GM21619 (cell line): ENCODE results near the gene FMNL2.
A peak's percentile ranks its signal among the peaks of the same experiment; 100 is the strongest.

ENCODE experiments used
- ATAC-seq: cut with Tn5 transposase; IDR thresholded peaks from one replicate; pipeline ENCODE4 v1.9.1; 2021; ENCODE audit not compliant: unreplicated experiment

The FMNL2 gene

DNA sequence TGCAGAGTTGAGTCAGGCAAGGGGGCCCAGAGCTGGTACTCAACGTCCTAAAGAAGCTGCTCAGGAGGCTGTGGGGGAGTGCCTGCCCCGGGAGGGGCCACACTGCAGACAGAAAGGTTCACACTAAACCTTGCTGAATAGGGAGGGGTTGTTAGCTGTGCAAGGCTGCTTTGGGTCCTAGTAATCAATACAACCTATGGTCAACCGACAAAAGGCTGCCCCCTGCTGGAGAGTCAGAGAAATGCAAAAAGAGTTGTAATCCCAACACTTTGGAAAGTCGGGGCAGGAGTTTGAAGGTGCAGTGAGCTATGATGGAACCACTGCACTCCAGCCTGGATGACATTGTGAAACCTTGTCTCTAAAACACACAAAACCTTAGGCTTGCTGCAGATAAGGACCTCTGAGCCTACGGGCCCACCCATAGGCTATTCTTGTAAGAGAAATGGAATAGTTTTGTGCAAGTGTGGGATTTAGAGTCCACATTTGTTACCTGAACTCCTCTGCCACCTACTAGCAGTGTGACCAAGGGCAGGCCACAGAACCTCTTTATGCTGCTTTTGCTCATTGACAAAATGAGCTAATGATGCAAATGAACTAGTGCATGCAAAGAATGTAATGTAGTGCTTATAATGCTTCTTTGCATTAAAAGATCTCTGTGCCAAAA is 300.8 kb downstream of the FMNL2 start:
- no peak for ATAC-seq

DNA sequence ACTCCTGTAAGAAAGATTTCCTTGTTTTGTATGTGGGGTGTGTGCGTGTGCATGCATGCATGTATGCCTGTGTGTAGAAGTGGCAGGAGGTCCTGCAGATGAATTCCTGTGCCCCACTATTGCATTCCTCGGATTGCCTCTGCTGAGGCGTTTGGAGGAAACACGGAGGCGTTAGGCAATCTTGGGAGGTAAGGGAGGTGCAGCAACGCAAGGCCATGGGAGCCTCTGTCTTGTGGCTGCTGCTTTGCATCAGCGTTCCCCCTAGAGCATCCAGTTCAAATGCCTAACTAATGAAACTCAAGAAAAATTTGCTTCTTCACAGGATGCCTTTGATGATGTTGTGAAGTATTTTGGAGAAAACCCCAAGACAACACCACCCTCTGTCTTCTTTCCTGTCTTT is 302.3 kb downstream of the FMNL2 start:
- ATAC-seq: no peak

DNA sequence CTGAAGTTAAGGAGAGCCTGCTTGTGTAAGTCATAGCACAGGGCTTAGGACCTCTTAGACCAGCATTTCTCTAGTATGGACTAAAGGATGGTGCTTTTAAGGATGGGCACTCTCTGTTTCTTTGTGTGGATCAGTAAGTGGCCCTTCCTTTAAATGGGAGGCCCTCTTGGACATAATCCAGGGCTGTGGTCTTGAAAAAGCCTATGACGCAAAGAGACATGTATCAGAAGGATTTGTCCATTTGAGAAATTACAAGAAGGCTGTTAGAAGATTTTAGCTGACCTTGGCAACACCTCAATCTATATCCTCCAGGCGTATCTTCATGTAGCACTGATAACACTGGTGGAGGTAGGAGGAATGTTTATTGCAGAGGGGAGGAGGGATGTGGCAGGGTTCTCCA is 303.1 kb downstream of the FMNL2 start:
- ATAC-seq: no peak

DNA sequence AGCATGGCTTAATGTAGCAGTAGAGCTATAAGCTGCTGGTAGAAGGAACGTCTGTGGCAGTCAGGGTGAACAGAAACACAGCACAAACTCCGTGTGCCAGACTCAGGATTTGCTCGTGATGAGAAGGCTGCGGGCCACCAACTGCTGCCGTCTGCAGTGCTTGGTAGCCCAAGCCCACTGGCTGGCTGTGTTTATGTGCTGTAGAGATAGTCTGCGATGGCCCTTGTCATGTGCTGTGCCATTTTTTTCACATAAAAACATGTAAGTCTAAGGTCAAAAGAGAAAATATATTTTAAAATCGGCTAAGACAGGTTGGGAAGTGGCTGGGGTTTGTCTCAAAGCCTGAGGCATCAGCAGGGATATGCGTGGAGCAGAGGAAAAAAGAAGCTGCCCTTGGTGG is 303.6 kb downstream of the FMNL2 start:
- no peak for ATAC-seq

DNA sequence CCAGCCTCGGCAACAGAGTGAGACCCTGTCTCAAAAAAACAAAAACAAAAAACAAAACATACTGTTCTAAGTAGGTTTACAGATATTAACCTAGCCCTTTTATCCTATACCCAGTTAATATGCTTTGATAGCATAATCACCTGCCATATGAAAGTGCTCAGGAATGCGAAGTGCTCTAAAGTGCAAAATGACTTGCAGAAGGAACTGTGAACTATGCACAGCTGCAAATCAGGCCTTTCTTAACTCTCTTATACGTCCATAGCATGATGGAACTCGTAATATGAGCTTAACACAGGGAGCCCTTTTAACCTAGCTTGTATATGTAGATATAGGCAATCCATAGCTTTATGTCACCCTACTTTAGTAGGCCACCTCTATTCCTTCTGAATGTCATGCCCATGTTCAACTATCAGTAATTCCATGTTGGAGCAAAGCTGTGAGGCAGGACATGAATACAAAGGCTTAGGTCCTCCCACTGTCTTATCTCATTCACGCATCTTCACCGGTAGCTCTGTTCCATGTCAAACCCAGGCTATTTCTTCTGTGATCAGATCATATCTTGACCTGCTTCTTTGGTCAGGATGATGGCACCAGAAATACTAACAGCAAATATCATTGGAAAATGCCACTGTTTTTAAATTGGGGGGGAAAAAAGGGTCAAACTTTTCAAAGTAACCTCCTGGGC is 309.4 kb downstream of the FMNL2 start:
- ATAC-seq: no peak

DNA sequence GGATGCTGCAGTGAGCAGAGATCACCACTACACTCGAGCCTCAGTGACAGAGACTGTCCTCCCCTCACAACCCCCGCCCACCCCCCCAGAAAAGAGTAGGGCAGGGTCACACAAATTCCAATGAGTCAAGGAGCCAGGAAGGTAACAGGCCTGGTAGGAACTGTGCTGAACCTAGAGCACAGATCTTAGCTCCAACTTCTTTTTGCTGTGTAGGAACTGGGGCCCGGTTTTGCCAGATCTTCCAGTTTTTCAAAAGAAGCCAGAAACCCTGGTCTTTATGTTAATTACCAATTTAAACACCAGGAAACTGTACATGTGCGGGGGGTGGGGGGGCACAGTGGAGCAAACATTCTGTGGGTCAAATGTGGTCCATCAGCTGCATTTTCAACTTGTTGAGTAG is 311.3 kb downstream of the FMNL2 start:
- no peak for ATAC-seq

DNA sequence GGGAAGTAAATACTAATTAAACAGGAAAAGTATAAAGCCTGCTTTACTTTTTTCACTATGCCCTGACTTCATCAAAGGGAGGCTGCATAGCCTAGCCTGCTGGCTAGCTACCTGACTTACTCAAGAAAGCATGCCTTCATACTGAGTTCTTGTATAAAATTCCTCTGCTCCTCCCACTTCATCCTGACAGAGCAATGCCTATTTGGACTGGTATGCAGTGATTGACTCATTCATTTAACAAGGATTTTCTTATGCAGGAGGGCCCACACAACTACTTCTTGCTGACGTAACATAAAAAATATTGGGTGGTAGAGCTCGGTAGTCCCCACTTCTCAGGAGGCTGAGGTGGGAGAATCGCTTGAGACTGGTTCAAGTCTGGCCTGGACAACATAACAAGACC is 311.8 kb downstream of the FMNL2 start:
- ATAC-seq: no peak

DNA sequence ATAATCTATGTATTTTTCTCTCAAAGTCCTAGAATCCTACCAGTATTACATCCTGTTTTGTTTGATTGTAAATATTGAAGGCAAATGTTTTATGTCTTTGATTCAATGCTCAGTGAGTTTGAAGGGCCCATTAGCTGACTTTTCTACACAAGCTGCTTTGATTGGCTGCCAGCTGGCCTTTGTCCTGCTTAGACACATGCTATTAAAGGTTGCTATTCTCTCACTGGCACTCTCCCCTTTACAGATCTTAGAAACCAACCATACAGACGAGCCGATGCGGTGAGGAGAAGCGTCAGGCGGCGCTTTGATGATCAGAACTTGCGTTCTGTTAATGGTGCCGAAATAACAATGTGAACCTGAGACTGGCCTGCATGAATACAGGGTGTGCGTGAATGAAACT is 312.6 kb downstream of the FMNL2 start:
- ATAC-seq: no peak

DNA sequence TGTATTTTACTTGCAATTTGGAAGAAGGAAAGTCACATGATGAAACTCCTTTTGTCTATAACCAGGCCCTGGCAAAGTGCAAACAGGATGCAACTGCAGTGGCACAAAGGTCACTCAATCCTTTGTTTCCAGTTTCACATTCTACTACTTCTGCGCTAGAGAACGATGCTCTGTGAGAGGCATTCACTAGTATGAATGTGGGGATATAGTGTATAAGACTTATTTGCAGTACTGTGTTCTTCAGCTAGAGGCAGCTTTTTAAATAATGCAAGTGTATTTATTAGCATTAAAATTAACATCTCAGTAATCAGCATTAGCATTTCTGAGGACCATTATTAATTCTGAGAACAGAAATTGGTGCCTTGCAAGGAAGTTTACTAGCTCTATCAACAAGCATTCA is 313.4 kb downstream of the FMNL2 start:
- no peak for ATAC-seq

DNA sequence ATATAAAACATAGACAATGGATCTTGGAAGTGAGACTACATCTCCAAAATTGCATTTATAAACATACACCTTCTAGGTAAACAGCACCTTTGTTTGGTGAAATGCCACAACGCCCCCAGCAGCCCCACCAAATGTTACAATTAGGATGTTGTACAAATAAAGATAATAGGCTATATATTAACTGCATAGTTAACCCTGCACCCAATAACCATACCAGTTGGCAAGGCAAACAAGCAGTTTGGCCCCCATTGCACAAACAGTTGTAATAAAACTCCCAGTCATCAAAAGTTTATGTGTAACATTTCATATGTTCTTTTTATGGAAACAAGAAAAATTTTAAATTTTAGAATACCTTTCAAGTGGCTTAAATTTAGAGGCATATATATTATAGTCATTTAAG is 315.0 kb downstream of the FMNL2 start:
- no peak for ATAC-seq

DNA sequence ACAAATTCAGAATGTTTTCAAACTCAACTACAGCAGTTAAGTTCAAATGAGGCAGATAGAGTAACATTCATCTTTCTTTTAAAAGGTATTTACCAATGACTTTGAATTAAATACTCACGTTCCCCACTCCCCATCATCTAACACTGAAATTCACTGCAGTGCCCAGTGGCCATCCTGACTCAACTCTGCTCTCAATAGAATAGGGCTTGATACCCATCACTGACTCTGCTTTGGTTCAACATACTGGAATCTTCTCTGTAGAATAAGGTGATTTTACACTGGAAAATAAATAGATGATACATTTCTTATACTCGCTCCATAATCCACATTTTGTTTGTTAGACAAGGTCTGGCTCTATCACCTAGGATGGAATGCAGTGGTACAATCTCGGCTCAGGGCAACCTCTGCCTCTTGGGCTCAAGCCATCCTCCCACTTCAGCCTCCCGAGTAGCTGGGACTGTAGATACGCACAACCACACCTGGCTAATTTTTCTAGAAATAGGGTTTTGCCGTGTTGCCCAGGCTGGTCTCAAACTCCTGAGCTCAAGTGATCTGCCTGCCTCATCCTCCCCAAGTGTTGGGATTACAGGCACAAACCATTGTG is 315.9 kb downstream of the FMNL2 start:
- ATAC-seq: no peak

DNA sequence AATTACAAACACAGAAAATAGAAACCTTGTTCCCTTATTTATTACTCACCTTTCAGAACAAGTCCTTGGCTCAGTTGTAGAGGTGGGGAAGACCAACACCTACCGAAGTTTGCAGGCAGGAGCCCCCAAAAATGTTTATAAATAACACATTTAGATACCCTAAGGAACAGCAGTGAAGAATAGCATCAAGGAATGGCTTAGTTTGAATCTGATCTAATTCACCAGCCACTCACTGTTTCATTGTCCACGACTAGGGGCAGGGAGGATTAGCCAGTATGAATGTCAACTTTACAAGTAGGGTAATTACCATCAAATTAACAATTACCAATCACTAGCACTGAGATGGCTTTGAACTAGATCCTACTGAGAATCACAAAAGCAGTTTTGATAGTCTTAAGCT is 316.9 kb downstream of the FMNL2 start:
- no peak for ATAC-seq

DNA sequence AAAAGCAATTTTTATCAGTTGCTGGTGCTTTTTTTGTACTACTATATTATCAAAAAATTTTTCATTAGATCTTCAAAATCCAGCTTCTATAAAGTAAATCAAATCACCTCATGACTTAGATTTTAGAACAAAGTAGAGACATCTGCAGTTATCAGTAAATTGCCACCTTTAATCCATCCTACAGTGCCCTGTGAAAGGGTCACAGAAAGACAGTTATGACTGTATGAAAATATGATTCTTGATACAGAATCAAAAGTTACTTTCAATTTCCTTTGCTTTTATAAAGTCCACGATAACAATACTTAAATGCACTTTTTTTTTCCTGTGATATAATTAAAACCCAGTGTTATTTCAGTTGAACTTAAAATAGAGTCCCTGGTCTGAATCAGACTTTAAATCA is 320.9 kb downstream of the FMNL2 start:
- ATAC-seq: no peak

DNA sequence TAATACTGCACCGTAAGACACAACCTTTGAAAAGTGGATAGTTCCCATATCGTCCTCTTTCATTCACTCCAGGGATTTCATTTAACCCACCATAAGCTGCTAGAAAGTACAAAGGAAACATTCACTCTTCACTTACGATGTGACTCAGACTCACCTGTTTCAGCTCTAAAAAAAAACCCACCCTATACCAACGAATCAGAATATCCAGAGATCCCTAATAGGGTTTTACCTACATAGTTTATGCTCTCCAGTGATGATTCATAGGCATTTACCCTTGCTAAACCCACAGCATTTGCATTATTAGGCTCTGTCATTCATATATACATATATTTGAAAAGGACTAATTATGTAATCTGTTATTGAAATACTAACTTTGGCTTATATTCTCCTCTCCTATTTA is 322.1 kb downstream of the FMNL2 start:
- ATAC-seq: peak; percentile 64

DNA sequence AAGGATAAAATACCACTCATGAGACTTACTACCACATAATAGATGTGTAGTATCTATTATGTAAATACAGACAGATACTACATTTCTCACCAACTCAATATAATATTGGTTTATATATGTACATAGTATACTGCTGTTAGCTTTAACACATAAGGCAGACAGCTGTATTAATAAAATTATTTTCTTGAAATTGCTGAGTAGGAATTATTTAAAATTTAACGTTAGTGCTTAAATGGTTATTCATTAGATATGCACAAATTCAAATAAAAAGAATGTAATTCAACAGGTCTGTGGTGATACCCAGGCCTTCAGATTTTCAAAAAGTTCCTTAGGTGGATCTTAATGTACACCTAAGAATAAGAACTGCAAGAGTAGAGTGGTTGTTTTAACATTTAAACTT is 323.2 kb downstream of the FMNL2 start:
- ATAC-seq: no peak

DNA sequence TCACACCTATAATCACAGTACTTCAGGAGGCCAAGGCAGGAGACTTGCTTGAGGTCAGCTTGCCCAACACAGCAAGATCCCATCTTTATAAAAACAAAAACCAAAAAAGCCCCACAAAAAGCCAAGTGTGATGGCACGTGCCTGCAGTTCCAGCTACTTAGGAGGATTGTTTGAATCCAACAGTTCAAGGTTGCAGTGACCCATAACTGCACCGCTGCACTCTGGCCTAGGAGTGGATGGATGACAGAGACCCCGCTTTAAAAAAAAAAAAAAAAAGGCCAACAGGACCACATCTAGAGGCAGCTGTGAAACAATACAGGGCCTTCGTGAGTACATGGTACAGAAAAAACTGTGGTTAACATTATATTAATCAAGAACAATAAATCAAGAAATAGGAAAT is 326.1 kb downstream of the FMNL2 start:
- no peak for ATAC-seq

DNA sequence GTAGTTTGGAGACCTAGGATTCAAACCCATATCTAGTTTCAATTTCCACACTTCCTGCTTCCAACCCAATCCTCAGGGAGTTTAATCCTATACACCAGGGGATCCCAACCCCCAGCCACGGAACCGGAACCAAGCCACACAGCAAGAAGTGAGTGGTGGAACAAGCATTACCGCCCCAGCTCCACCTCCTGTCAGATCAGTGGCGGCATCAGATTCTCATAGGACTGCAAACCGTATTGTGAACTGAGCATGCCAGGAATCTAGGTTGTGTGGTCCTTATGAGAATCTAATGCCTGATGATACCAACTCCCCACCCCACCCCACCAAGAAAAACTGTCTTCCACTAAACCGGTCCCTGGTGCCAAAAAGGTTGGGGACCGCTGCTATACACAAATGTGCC is 329.8 kb downstream of the FMNL2 start:
- ATAC-seq: no peak

DNA sequence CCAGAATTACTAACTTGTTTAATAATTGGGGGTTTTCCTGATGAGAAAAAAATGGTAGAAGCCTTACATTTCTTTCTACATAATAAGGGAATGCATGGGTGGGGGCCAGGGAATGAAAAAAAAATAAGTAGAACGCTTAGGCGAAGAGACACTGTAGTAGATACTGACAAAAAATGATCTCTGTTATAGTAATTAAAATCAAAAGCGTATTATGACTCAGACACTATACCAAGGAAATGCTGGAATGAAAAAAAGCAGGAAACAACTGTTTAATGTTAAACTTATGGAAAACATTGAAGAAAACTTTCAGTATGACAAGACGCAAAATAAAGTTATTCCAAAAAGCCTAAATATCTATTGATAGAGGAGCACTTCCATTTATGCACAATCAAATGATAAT is 339.4 kb downstream of the FMNL2 start:
- ATAC-seq: no peak

DNA sequence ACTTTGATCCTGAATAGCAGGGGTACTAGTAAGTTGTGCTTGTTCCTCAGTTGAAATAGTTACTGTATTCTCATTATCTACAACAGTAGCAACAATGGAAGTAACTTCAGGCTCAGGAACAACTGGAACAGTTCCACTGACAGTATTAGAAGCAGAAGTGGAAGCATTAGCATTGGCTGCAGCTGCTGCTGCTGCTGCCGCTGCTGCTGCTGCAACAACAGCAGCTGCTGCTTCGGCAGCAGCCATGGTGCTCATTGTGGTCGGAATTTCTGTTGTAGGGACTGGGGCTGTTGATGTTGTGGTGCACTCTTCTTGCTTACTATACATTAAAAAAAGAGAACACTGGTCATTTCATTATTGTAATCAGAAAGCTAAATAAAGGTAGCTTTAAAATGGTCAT is 341.5 kb downstream of the FMNL2 start:
- no peak for ATAC-seq

DNA sequence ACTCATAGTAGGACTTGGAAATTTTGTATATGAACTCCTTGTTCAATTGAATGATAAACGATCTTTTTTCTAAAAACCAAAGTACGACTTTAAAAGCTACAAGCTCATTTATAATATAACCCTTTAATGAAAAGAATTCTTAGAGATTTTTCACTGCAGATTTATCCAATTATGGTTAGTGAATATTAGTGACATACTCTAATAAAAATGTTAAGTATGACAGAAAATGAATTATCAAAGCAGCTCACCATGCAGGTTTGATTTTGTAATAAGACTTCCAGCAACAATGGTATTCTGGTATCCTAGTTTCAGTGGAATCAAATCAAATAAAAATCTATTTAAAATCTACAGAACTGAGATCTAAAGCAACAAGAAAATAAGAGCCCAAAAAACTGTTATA is 343.8 kb downstream of the FMNL2 start:
- no peak for ATAC-seq

DNA sequence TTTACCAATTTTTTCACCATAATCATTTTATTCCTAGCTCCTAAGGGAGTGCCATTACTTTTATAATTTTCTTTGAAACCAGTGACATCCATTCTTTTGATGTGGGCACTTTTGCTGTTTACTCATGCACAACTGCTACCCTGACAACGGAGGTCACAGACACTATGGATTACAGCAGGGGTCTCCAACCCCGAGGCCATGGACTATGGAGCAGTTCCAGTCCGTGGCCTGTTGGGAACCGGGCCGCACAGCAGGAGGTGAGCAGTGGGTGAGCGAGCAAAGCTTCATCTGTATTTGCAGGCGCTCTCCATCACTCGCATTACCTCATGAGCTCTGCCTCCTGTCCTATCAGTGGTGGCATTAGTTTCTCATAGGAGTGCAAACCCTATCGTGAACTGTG is 347.7 kb downstream of the FMNL2 start:
- ATAC-seq: no peak

DNA sequence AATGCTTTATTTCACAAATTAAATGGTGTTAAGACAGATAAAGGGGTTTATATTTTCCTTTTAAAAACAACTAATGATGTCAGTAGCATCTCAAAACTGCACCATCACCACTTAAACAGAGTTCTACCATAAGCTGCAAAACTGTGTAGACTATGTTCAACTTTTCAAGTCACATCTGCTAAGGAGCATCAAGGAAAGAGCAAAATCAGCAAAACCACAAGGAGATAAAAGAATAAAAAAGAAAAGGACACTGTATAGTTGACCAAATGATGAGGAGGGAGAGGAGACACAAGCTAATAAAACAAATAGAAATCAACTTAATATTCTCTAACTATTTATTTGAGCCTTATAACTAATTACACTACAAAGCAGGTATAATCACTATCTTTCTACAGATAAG is 348.4 kb downstream of the FMNL2 start:
- ATAC-seq: no peak

DNA sequence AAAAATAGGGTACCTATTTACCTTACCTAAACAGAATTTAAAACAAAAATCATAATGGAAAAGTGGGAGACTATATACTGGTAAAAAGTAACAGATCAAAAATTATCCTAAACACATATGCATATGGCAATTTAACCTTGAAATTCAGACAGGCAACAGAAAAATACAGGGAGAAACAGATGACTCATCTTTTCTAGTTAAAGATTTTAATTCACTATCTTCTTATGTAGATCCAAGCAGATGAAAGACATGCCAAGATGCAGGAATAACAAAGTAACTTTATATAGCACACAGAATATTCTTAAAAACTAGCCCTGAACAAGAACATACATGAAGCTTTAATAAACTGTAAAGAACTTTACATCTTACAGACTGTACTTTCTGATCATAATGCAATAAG is 351.3 kb downstream of the FMNL2 start:
- no peak for ATAC-seq
